ENCODE data around the gene NDST1. TPM values are rescaled to one million over a fixed set of nuclear protein-coding genes. Genes with fewer than 3 reads are reported as not detected.
A peak's percentile ranks its signal among the peaks of the same experiment; 100 is the strongest.

Gene NDST1
- total and polyA plus RNA-seq, 2 donors (not counting 3 experiments of a cell fraction or from before 2014, with no cell fraction given): 38.6 to 102 TPM

DNA sequence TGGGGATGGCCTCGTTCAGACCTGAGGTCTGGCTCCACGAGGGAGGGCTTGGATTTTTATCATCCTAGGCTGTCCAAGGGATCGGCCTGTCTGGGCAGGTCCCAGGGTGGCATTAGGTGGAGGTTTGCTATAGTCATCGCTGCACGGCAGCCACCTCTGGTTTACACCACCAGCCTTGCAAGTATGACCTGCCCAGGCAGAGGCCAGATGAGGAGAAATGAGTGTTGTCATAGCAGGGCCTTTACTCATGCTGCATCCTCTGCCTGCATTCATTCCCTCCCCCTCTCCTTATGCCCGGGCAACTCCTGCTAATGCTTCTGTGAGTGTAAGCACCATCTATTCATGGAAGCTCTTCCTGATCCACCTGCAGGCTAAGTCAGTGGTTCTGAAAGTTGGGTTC, 15.3 kb upstream of the NDST1 start:
- dilution Hi-C loops (cut with MboI; ENCODE audit: extremely low pct_ligation_motif_present, low sequenced_read_pairs) (no loop called here), intact Hi-C loops (cut with micrococcal nuclease) (no loop called here)
- no peak overlapping the region for H3K4me2 ChIP-seq (ENCODE audit: insufficient read depth, low read length)
- no peak overlapping the region for H3K9ac ChIP-seq (replicated peaks; ENCODE audit: extremely low read depth, insufficient read depth, low read length)
- FAIRE-seq: peak; percentile 52
- peaks cover 0 to 3% of the 10 kb centered on the region in 2 experiments for H3K36me3 ChIP-seq (ENCODE audit: control insufficient read depth in 2 of 2, extremely low read depth in 1 of 2, insufficient read depth in 2 of 2, low read length in 2 of 2)
- H3K4me1 ChIP-seq (ENCODE audit: control insufficient read depth, extremely low read depth, insufficient read depth, low read length): peaks cover 46% of the 10 kb centered on the region
- H3K79me2 ChIP-seq (ENCODE audit: control insufficient read depth, insufficient read depth, low read length): peaks cover 55% of the 10 kb centered on the region
- no peaks in the 10 kb centered on the region for H3K9me3 ChIP-seq (replicated peaks; ENCODE audit: control insufficient read depth, insufficient read depth, low read length)
- H3K4me3 ChIP-seq (replicated peaks in 1 of 3; ENCODE audit: insufficient read depth in 1 of 3, low read depth in 1 of 3, low read length in 3 of 3): no peak overlapping the region
- no peaks in the 10 kb centered on the region for H3K9me1 ChIP-seq (replicated peaks; ENCODE audit: control insufficient read depth, extremely low read depth, insufficient read depth, low read length)
- no peaks in the 10 kb centered on the region for H3K27me3 ChIP-seq (ENCODE audit: control insufficient read depth in 2 of 2, insufficient read depth in 2 of 2, low read length in 2 of 2)
- no peak for DNase-seq (ENCODE audit: low read depth, low spot score)
- ChIA-PET POLR2A (no interaction called here), CTCF (interaction anchor here (1.4 to 5.8 kb wide), 4 partner anchors 18 to 52 kb away, joined by 4 to 32 read pairs (median 4); no protein-coding TSS in a partner anchor)
- no peaks in the 10 kb centered on the region for H4K20me1 ChIP-seq (replicated peaks; ENCODE audit: control insufficient read depth, extremely low read depth, insufficient read depth, low read length)
- no peak overlapping the region for H3K27ac ChIP-seq (ENCODE audit: insufficient read depth, low read depth, low read length)
- no TSS peak for BruUV-seq (replicated peaks)
- no peak for TF ChIP-seq POLR2AphosphoS5 (IDR thresholded peaks at IDR 0.05; ENCODE audit: insufficient read depth, low read depth, low read length)
- TF ChIP-seq MYC (IDR thresholded peaks at IDR 0.05; ENCODE audit: low read depth, low read length): no peak
- TF ChIP-seq, protein P1, sequence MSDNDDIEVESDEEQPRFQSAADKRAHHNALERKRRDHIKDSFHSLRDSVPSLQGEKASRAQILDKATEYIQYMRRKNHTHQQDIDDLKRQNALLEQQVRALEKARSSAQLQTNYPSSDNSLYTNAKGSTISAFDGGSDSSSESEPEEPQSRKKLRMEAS (IDR thresholded peaks at IDR 0.05; ENCODE audit: insufficient read depth, insufficient read length): no peak
- no peak for TF ChIP-seq GATA2 (IDR thresholded peaks at IDR 0.05; ENCODE audit: insufficient read depth, insufficient read length, low read depth, low read length)
- TF ChIP-seq FOS (IDR thresholded peaks at IDR 0.05; ENCODE audit: borderline replicate concordance, insufficient read depth, low read length): no peak
- TF ChIP-seq POLR2A (IDR thresholded peaks at IDR 0.05; ENCODE audit: low read depth, low read length): no peak
- TF ChIP-seq EZH2 (IDR thresholded peaks at IDR 0.05; ENCODE audit: borderline replicate concordance, low read depth, low read length, severe bottlenecking): no peak
- TF ChIP-seq, protein P2, sequence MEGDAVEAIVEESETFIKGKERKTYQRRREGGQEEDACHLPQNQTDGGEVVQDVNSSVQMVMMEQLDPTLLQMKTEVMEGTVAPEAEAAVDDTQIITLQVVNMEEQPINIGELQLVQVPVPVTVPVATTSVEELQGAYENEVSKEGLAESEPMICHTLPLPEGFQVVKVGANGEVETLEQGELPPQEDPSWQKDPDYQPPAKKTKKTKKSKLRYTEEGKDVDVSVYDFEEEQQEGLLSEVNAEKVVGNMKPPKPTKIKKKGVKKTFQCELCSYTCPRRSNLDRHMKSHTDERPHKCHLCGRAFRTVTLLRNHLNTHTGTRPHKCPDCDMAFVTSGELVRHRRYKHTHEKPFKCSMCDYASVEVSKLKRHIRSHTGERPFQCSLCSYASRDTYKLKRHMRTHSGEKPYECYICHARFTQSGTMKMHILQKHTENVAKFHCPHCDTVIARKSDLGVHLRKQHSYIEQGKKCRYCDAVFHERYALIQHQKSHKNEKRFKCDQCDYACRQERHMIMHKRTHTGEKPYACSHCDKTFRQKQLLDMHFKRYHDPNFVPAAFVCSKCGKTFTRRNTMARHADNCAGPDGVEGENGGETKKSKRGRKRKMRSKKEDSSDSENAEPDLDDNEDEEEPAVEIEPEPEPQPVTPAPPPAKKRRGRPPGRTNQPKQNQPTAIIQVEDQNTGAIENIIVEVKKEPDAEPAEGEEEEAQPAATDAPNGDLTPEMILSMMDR (IDR thresholded peaks at IDR 0.05; ENCODE audit: extremely low read depth in 1 of 2, insufficient read depth in 1 of 2, low read depth in 1 of 2, low read length in 2 of 2): no peak
- no peak overlapping the region for H2AFZ ChIP-seq (ENCODE audit: low read depth, low read length)

Measured in endothelial cell of umbilical vein (primary cell).